GM23338 (cell line): ENCODE results near the gene ARCN1. TPM values are rescaled to one million over a fixed set of nuclear protein-coding genes. Genes with fewer than 3 reads are reported as not detected.

ENCODE experiments used
- ATAC-seq: fragments of 200-7000 bp; cut with Tn5 transposase; 3 replicates; pipeline ENCODE4 v1.9.1; 2020
- DNase-seq: peaks from one replicate; pipeline ENCODE4 v3.0.0-alpha.2; 2015; ENCODE audit warnings: low spot score
- H2AFZ ChIP-seq: fragments of 200-600 bp; sonication (generic); 2 replicates; pipeline ENCODE4 v1.8.0; 2016; ENCODE audit warnings: antibody characterized with exemption, mild to moderate bottlenecking, moderate library complexity
- H3F3A ChIP-seq: fragments of 200-600 bp; sonication (generic); replicated peaks from 2 replicates; pipeline ENCODE4 v1.8.0; 2017; ENCODE audit warnings: antibody characterized with exemption, mixed run types, low read depth
- H3K27ac ChIP-seq: fragments of 200-600 bp; sonication (generic); 2 replicates; pipeline ENCODE4 v1.6.1; 2016; ENCODE audit warnings: low read depth
- H3K27me3 ChIP-seq: fragments of 200-600 bp; sonication (generic); 2 replicates; pipeline ENCODE4 v1.8.0; 2016; ENCODE audit warnings: mild to moderate bottlenecking, mixed run types, moderate library complexity; ENCODE audit not compliant: insufficient read depth
- H3K36me3 ChIP-seq: fragments of 200-600 bp; sonication (generic); 2 replicates; pipeline ENCODE4 v1.8.0; 2016; ENCODE audit warnings: mild to moderate bottlenecking; ENCODE audit not compliant: insufficient read depth
- H3K4me1 ChIP-seq: fragments of 200-600 bp; sonication (generic); 2 replicates; pipeline ENCODE4 v1.8.0; 2016; ENCODE audit warnings: mild to moderate bottlenecking, moderate library complexity; ENCODE audit not compliant: insufficient read depth
- H3K4me2 ChIP-seq: fragments of 200-600 bp; sonication (generic); 2 replicates; pipeline ENCODE4 v1.7.1; 2017; ENCODE audit warnings: mixed run types
- H3K4me3 ChIP-seq: fragments of 200-600 bp; sonication (generic); 2 replicates; pipeline ENCODE4 v1.6.1; 2016; ENCODE audit warnings: mixed run types
- H3K79me2 ChIP-seq: fragments of 200-600 bp; sonication (generic); replicated peaks from 2 replicates; pipeline ENCODE4 v1.8.0; 2017; ENCODE audit warnings: mild to moderate bottlenecking; ENCODE audit not compliant: insufficient read depth
- H3K9me2 ChIP-seq: fragments of 200-600 bp; sonication (generic); 2 replicates; pipeline ENCODE4 v1.8.0; 2017; ENCODE audit not compliant: insufficient read depth
- H4K20me1 ChIP-seq: fragments of 200-600 bp; sonication (generic); replicated peaks from 2 replicates; pipeline ENCODE4 v1.8.0; 2017; ENCODE audit warnings: mild to moderate bottlenecking; ENCODE audit not compliant: insufficient read depth
- H3K27ac Mint-ChIP-seq: 2 replicates; pipeline ENCODE4 v1.8.0; 2020; ENCODE audit warnings: inconsistent platforms, mild to moderate bottlenecking, moderate library complexity, mixed read lengths
- H3K27me3 Mint-ChIP-seq: 3 replicates; pipeline ENCODE4 v1.8.0; 2022; ENCODE audit warnings: low read depth, mild to moderate bottlenecking, moderate library complexity, mixed read lengths, inconsistent platforms; ENCODE audit not compliant: insufficient read depth, poor library complexity
- H3K36me3 Mint-ChIP-seq: 3 replicates; pipeline ENCODE4 v1.8.0; 2021; ENCODE audit warnings: low read depth, mild to moderate bottlenecking, inconsistent platforms, moderate library complexity, mixed read lengths
- H3K4me1 Mint-ChIP-seq: 3 replicates; pipeline ENCODE4 v1.8.0; 2020; ENCODE audit warnings: mild to moderate bottlenecking, inconsistent platforms, mixed read lengths
- H3K4me3 Mint-ChIP-seq: 3 replicates; pipeline ENCODE4 v1.8.0; 2021; ENCODE audit warnings: moderate library complexity, mild to moderate bottlenecking, inconsistent platforms, mixed read lengths
- H3K9me3 Mint-ChIP-seq: 3 replicates; pipeline ENCODE4 v1.8.0; 2020; ENCODE audit warnings: moderate library complexity, mild to moderate bottlenecking, inconsistent platforms, mixed read lengths
- CREB1 ChIP-seq: fragments of 250-450 bp; sonication (Bioruptor Pico); IDR thresholded peaks from 2 replicates; pipeline ENCODE4 v1.5.0; 2020; ENCODE audit warnings: low read depth, mild to moderate bottlenecking, moderate library complexity
- EZH2 ChIP-seq: fragments of 200-600 bp; sonication (generic); IDR thresholded peaks from one replicate; pipeline ENCODE4 v1.8.0; 2017; ENCODE audit warnings: antibody characterized with exemption, mild to moderate bottlenecking, low read depth; ENCODE audit not compliant: unreplicated experiment
- EZH2phosphoT487 ChIP-seq: fragments of 200-600 bp; sonication (generic); IDR thresholded peaks from one replicate; pipeline ENCODE4 v1.8.1; 2018; ENCODE audit warnings: antibody characterized with exemption; ENCODE audit not compliant: unreplicated experiment
- ZNF114 ChIP-seq: fragments of 250-450 bp; sonication (Bioruptor Pico); IDR thresholded peaks from 2 replicates; pipeline ENCODE4 v1.5.0; 2020; ENCODE audit warnings: mild to moderate bottlenecking, moderate library complexity
- ZNF331 ChIP-seq: fragments of 250-450 bp; sonication (Bioruptor Pico); IDR thresholded peaks from 2 replicates; pipeline ENCODE4 v1.5.0; 2020; ENCODE audit warnings: low read depth, mild to moderate bottlenecking, moderate library complexity
- polyA plus RNA-seq: library from polyadenylated mRNA; unstranded; fragments of >200 nt; fragmentation: Nextera tagmentation; extraction: Ambion mirVana; gene quantifications from 2 replicates; pipeline ENCODE4 v1.2.1, GENCODE V29; 2016
- total RNA-seq: library from RNA; depleted of rRNA; stranded (reverse); fragments of >200 nt; shearing (Covaris generic); gene quantifications from 2 replicates; pipeline ENCODE4 v1.2.3, GENCODE V29; 2014
- TF ChIP-seq, protein P1 (sequence below): IDR thresholded peaks from one replicate; pipeline ENCODE4 v1.6.1; 2018; ENCODE audit warnings: antibody characterized with exemption; ENCODE audit not compliant: unreplicated experiment
- TF ChIP-seq, protein P2 (sequence below), 2 experiments: fragments of 200-600 bp in 1 of 2; sonication (generic) in 1 of 2; conservative IDR thresholded peaks; 2 replicates each; pipeline versions ENCODE4 v1.5.1 to v1.6.1; 2016 to 2017; ENCODE audit warnings: antibody characterized with exemption in 2 of 2, low read depth in 2 of 2, mild to moderate bottlenecking in 2 of 2, moderate library complexity in 1 of 2
- TF ChIP-seq, protein P3 (sequence below): fragments of 250-450 bp; sonication (Bioruptor Pico); IDR thresholded peaks from 2 replicates; pipeline ENCODE4 v1.5.0; 2020; ENCODE audit warnings: mild to moderate bottlenecking, moderate library complexity

The ARCN1 gene
- total and polyA plus RNA-seq, 2 experiments from 2014 or later = 79.9 to 106 TPM

DNA sequence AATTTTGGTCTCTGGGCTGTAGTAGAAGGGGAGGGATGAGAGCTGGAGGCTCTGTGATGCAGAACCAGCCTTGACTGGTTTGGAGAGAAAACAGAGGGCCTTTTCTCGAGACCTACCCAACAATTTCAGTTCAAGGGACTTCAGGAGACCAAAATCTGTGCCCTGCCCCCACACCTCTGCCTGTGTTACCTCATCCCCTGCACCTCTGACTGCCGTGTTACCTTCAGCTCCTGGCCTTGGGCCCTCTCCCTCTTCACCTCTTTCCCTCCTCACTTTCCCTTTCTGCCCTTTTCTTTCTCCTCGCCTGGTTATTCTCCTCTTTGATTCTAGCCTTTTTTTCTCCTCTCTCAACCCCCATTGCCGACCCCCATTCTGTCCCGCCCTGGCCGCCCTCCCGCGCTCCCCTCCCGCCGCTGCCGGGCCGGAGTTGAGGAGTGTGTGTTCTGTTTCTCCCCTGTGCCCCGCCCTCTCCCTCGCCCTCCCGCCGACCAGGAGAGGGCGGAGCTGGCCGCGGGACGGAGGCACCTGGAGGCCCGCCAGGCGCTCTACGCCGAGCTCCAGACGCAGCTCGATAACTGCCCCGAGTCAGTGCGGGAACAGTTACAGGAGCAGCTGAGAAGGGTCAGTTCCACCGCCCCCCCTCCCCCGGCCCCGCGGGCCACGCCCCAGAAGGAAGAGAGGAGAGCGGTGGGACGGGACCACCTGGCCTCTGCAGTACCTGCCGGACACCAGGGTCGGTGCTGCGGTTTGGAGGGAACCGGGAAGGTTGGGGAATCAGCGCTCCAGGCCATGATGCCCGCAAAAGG lies 62.4 kb downstream of the ARCN1 start (continued):
- TF ChIP-seq, protein P1, sequence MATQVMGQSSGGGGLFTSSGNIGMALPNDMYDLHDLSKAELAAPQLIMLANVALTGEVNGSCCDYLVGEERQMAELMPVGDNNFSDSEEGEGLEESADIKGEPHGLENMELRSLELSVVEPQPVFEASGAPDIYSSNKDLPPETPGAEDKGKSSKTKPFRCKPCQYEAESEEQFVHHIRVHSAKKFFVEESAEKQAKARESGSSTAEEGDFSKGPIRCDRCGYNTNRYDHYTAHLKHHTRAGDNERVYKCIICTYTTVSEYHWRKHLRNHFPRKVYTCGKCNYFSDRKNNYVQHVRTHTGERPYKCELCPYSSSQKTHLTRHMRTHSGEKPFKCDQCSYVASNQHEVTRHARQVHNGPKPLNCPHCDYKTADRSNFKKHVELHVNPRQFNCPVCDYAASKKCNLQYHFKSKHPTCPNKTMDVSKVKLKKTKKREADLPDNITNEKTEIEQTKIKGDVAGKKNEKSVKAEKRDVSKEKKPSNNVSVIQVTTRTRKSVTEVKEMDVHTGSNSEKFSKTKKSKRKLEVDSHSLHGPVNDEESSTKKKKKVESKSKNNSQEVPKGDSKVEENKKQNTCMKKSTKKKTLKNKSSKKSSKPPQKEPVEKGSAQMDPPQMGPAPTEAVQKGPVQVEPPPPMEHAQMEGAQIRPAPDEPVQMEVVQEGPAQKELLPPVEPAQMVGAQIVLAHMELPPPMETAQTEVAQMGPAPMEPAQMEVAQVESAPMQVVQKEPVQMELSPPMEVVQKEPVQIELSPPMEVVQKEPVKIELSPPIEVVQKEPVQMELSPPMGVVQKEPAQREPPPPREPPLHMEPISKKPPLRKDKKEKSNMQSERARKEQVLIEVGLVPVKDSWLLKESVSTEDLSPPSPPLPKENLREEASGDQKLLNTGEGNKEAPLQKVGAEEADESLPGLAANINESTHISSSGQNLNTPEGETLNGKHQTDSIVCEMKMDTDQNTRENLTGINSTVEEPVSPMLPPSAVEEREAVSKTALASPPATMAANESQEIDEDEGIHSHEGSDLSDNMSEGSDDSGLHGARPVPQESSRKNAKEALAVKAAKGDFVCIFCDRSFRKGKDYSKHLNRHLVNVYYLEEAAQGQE = peak; percentile 8
- TF ChIP-seq ZNF331 (CRISPR knock-in tag) (no peak), CREB1 (CRISPR knock-in tag) (peak; percentile 12; the same call in 1 of the 2 replicates), ZNF114 (CRISPR knock-in tag) (no peak)

DNA sequence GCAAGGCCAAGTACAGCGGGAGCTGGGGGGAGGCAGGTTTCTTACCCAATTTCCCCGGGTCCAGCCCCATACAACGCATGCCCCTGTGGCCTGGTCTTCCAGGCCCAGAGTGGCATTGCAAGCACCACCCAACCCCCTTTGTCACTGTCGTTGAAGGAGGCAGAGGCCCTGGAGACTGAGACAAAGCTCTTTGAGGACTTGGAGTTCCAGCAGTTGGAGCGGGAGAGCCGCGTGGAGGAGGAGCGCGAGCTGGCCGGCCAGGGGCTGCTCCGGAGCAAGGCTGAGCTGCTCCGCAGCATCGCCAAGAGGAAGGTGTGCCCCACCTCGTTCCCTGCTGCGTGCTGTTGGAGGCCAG lies 63.0 kb downstream of the ARCN1 start:
- Histone ChIP-seq H3K27me3 (no peaks in the 10 kb centered on the region), H2AFZ (0 out of 2 replicates have a peak overlapping the region, but pooled peaks have one; percentile 4), H3K9me2 (no peaks in the 10 kb centered on the region), H3K27ac (peak overlapping the region; percentile 95), H3K4me2 (peak overlapping the region; percentile 96), H3K79me2 (0 out of 2 replicates have a peak, but pooled peaks cover 3% of the 10 kb centered on the region), H3F3A (peaks cover 21% of the 10 kb centered on the region), H3K4me3 (peak overlapping the region; percentile 67), H3K36me3 (peaks cover 8% of the 10 kb centered on the region; the same call in 1 of the 2 replicates), H4K20me1 (peaks cover 7% of the 10 kb centered on the region), H3K4me1 (peaks cover 22% of the 10 kb centered on the region)
- Mint-ChIP-seq H3K4me3 (peak overlapping the region; percentile 79), H3K27me3 (peaks cover 28% of the 10 kb centered on the region), H3K9me3 (no peaks in the 10 kb centered on the region), H3K4me1 (peaks cover 28% of the 10 kb centered on the region), H3K27ac (peak overlapping the region; percentile 89), H3K36me3 (peaks cover 43% of the 10 kb centered on the region)
- ATAC-seq (peak; percentile 58), DNase-seq (no peak)
- TF ChIP-seq, protein P2, sequence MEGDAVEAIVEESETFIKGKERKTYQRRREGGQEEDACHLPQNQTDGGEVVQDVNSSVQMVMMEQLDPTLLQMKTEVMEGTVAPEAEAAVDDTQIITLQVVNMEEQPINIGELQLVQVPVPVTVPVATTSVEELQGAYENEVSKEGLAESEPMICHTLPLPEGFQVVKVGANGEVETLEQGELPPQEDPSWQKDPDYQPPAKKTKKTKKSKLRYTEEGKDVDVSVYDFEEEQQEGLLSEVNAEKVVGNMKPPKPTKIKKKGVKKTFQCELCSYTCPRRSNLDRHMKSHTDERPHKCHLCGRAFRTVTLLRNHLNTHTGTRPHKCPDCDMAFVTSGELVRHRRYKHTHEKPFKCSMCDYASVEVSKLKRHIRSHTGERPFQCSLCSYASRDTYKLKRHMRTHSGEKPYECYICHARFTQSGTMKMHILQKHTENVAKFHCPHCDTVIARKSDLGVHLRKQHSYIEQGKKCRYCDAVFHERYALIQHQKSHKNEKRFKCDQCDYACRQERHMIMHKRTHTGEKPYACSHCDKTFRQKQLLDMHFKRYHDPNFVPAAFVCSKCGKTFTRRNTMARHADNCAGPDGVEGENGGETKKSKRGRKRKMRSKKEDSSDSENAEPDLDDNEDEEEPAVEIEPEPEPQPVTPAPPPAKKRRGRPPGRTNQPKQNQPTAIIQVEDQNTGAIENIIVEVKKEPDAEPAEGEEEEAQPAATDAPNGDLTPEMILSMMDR (conservative IDR thresholded peaks at IDR 0.05; ENCODE audit: low read depth in 2 of 2) = no peak
- TF ChIP-seq, protein P3, sequence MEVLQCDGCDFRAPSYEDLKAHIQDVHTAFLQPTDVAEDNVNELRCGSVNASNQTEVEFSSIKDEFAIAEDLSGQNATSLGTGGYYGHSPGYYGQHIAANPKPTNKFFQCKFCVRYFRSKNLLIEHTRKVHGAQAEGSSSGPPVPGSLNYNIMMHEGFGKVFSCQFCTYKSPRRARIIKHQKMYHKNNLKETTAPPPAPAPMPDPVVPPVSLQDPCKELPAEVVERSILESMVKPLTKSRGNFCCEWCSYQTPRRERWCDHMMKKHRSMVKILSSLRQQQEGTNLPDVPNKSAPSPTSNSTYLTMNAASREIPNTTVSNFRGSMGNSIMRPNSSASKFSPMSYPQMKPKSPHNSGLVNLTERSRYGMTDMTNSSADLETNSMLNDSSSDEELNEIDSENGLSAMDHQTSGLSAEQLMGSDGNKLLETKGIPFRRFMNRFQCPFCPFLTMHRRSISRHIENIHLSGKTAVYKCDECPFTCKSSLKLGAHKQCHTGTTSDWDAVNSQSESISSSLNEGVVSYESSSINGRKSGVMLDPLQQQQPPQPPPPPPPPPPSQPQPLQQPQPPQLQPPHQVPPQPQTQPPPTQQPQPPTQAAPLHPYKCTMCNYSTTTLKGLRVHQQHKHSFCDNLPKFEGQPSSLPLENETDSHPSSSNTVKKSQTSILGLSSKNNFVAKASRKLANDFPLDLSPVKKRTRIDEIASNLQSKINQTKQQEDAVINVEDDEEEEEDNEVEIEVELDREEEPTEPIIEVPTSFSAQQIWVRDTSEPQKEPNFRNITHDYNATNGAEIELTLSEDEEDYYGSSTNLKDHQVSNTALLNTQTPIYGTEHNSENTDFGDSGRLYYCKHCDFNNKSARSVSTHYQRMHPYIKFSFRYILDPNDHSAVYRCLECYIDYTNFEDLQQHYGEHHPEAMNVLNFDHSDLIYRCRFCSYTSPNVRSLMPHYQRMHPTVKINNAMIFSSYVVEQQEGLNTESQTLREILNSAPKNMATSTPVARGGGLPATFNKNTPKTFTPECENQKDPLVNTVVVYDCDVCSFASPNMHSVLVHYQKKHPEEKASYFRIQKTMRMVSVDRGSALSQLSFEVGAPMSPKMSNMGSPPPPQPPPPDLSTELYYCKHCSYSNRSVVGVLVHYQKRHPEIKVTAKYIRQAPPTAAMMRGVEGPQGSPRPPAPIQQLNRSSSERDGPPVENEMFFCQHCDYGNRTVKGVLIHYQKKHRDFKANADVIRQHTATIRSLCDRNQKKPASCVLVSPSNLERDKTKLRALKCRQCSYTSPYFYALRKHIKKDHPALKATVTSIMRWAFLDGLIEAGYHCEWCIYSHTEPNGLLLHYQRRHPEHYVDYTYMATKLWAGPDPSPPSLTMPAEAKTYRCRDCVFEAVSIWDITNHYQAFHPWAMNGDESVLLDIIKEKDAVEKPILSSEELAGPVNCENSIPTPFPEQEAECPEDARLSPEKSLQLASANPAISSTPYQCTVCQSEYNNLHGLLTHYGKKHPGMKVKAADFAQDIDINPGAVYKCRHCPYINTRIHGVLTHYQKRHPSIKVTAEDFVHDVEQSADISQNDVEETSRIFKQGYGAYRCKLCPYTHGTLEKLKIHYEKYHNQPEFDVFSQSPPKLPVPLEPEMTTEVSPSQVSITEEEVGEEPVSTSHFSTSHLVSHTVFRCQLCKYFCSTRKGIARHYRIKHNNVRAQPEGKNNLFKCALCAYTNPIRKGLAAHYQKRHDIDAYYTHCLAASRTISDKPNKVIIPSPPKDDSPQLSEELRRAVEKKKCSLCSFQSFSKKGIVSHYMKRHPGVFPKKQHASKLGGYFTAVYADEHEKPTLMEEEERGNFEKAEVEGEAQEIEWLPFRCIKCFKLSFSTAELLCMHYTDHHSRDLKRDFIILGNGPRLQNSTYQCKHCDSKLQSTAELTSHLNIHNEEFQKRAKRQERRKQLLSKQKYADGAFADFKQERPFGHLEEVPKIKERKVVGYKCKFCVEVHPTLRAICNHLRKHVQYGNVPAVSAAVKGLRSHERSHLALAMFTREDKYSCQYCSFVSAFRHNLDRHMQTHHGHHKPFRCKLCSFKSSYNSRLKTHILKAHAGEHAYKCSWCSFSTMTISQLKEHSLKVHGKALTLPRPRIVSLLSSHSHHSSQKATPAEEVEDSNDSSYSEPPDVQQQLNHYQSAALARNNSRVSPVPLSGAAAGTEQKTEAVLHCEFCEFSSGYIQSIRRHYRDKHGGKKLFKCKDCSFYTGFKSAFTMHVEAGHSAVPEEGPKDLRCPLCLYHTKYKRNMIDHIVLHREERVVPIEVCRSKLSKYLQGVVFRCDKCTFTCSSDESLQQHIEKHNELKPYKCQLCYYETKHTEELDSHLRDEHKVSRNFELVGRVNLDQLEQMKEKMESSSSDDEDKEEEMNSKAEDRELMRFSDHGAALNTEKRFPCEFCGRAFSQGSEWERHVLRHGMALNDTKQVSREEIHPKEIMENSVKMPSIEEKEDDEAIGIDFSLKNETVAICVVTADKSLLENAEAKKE (CRISPR knock-in tag) = no peak
- no peak for TF ChIP-seq EZH2
- TF ChIP-seq, protein P1 = no peak
- no peak for TF ChIP-seq EZH2phosphoT487
